HepG2 (cell line): ENCODE results near the gene CPXM1. TPM values are rescaled to one million over a fixed set of nuclear protein-coding genes. Genes with fewer than 3 reads are reported as not detected.

Source experiments
- ATAC-seq: fragments of 200-7000 bp; cut with Tn5 transposase; 3 replicates; pipeline ENCODE4 v1.9.1; 2020; ENCODE audit warnings: mild to moderate bottlenecking, moderate library complexity
- BruUV-seq: library from RNA; stranded (reverse); fragments of 400-500 nt; replicated peaks from 2 replicates; lab custom pipeline; 2021; lab: Mats Ljungman, UMichigan
- CTCF ChIA-PET: fragments of 300-600 bp; formaldehyde crosslinking; extraction: SDS; loops from one replicate; lab custom pipeline; 2021; ENCODE audit warnings: low total read pairs, inconsistent platforms, low intra/inter-chr PET ratio; lab: Yijun Ruan, JAX
- POLR2A ChIA-PET: fragments of 350-600 bp; sonication (Branson Sonifier 250); formaldehyde crosslinking; loops from one replicate; lab custom pipeline; 2020; ENCODE audit warnings: antibody characterized with exemption, inconsistent platforms; lab: Yijun Ruan, JAX
- DNase-seq: peaks from one replicate; pipeline ENCODE4 v3.0.0-alpha.2; 2015; ENCODE audit warnings: low spot score
- FAIRE-seq: peaks from 3 replicates; lab custom pipeline; 2011; peaks lifted over from hg19 to GRCh38; lab: Jason Lieb, UNC
- H2AFZ ChIP-seq: one replicate; pipeline ENCODE4 v1.6.1; 2011; ENCODE audit warnings: low read length, inconsistent platforms
- H3K27ac ChIP-seq: fragments of 300-600 bp; 3 replicates; pipeline ENCODE4 v1.8.0; 2011; ENCODE audit warnings: mixed run types, mild to moderate bottlenecking, mixed read lengths, low read length, inconsistent platforms; ENCODE audit not compliant: insufficient read depth; ENCODE audit errors: extremely low read length
- H3K27me3 ChIP-seq, 2 experiments: fragments of 200-600 bp in 1 of 2; 2 replicates in 1 of 2; 3 replicates in 1 of 2; pipeline versions ENCODE4 v1.6.0 to v1.8.0; 2011; ENCODE audit warnings: low read length in 2 of 2, mild to moderate bottlenecking in 2 of 2, moderate library complexity in 2 of 2, inconsistent platforms in 1 of 2; ENCODE audit not compliant: insufficient read depth in 2 of 2, control insufficient read depth in 1 of 2
- H3K36me3 ChIP-seq, 2 experiments: fragments of 200-600 bp in 1 of 2; replicated peaks in 1 of 2; 2 replicates in 1 of 2; 3 replicates in 1 of 2; pipeline versions ENCODE4 v1.5.1 to v1.8.0; 2011; ENCODE audit warnings: low read length in 2 of 2, inconsistent platforms in 1 of 2; ENCODE audit not compliant: insufficient read depth in 2 of 2, control insufficient read depth in 1 of 2
- H3K4me1 ChIP-seq: 2 replicates; pipeline ENCODE4 v1.5.1; 2012; ENCODE audit warnings: low read length, inconsistent platforms; ENCODE audit not compliant: insufficient read depth
- H3K4me2 ChIP-seq: 2 replicates; pipeline ENCODE4 v1.6.0; 2011; ENCODE audit warnings: low read depth, low read length, inconsistent platforms
- H3K4me3 ChIP-seq, 3 experiments: fragments of 200-600 bp in 1 of 3; sonication (generic), shearing (Covaris generic) in 1 of 3; replicated peaks in 1 of 3; 2 replicates each; pipeline ENCODE4 v1.5.1; 2011 to 2016; ENCODE audit warnings: low read length in 3 of 3, inconsistent platforms in 2 of 3, low read depth in 2 of 3, mild to moderate bottlenecking in 2 of 3, control low read depth in 1 of 3, mixed read lengths in 1 of 3; ENCODE audit not compliant: insufficient read depth in 1 of 3
- H3K79me2 ChIP-seq: one replicate; pipeline ENCODE4 v1.6.1; 2011; ENCODE audit warnings: low read length, inconsistent platforms; ENCODE audit not compliant: insufficient read depth
- H3K9ac ChIP-seq: 2 replicates; pipeline ENCODE4 v1.6.0; 2011; ENCODE audit warnings: mild to moderate bottlenecking, low read depth, low read length, inconsistent platforms; ENCODE audit not compliant: insufficient read depth
- H3K9me3 ChIP-seq: 2 replicates; pipeline ENCODE4 v1.5.1; 2012; ENCODE audit warnings: mild to moderate bottlenecking, low read length
- H4K20me1 ChIP-seq: 2 replicates; pipeline ENCODE4 v1.6.0; 2011; ENCODE audit warnings: inconsistent platforms, mild to moderate bottlenecking, low read length, moderate library complexity; ENCODE audit not compliant: insufficient read depth
- CERS6 ChIP-seq: sonication (generic); formaldehyde crosslinking; IDR thresholded peaks from 2 replicates; pipeline ENCODE4 v1.5.0; 2020; ENCODE audit warnings: missing genetic modification reagents
- HCFC1 ChIP-seq: fragments of 150-350 bp; IDR thresholded peaks from 2 replicates; pipeline ENCODE4 v1.6.1; 2014; ENCODE audit warnings: low read depth, low read length
- NRL ChIP-seq: sonication (generic); formaldehyde crosslinking; IDR thresholded peaks from 2 replicates; pipeline ENCODE4 v1.5.0; 2020; ENCODE audit warnings: missing genetic modification reagents, mild to moderate bottlenecking, moderate library complexity, borderline replicate concordance
- REST ChIP-seq, 2 experiments: IDR thresholded peaks; 2 replicates each; pipeline ENCODE4 v1.6.1; 2011 to 2012; ENCODE audit warnings: low read length in 2 of 2, borderline replicate concordance in 1 of 2, low read depth in 1 of 2, mild to moderate bottlenecking in 1 of 2, moderate library complexity in 1 of 2
- ZBTB14 ChIP-seq: sonication (generic); formaldehyde crosslinking; IDR thresholded peaks from 2 replicates; pipeline ENCODE4 v1.4.0; 2020; ENCODE audit warnings: missing genetic modification reagents
- ZNF142 ChIP-seq: sonication (generic); formaldehyde crosslinking; IDR thresholded peaks from 2 replicates; pipeline ENCODE4 v1.4.0; 2020; ENCODE audit warnings: missing genetic modification reagents
- ZNF263 ChIP-seq: sonication (generic); formaldehyde crosslinking; IDR thresholded peaks from 2 replicates; pipeline ENCODE4 v1.4.0; 2020; ENCODE audit warnings: missing genetic modification reagents
- ZNF724P ChIP-seq: sonication (generic); formaldehyde crosslinking; IDR thresholded peaks from 2 replicates; pipeline ENCODE4 v1.8.0; 2022; ENCODE audit warnings: missing genetic modification reagents, borderline replicate concordance
- ZSCAN5A ChIP-seq: sonication (generic); formaldehyde crosslinking; IDR thresholded peaks from 2 replicates; pipeline ENCODE4 v1.8.0; 2022; ENCODE audit warnings: mild to moderate bottlenecking, missing genetic modification reagents, borderline replicate concordance
- WGBS: methylation state at CpG from one replicate; pipeline ENCODE4 v1.1.6; 2017; ENCODE audit warnings: low lambda C conversion rate; 5-methylcytosine and 5-hydroxymethylcytosine counted together
- in situ Hi-C: cut with HindIII; loops from 2 replicates; pipeline ENCODE4 v1.10.0; 2017; ENCODE audit warnings: low pct_unique_long_range_greater_than_20kb; ENCODE audit not compliant: extremely low pct_ligation_motif_present
- intact Hi-C: fragments of 100-400 bp; cut with micrococcal nuclease; formaldehyde crosslinking; loops from one replicate; pipeline ENCODE4 v1.10.0; 2022; ENCODE audit not compliant: unreplicated experiment
- polyA plus RNA-seq, 8 experiments: library from polyadenylated mRNA; depleted of rRNA in 3 of 8; stranded (reverse) in 7 of 8; unstranded in 1 of 8; fragments of >200 nt; fragmentation: Illumina TruSeq in 4 of 8; extraction: Trizol in 4 of 8; gene quantifications; 2 replicates each; pipeline versions ENCODE4 v1.2.1 to v1.2.3, GENCODE V29; 2011 to 2016; ENCODE audit warnings: low read depth in 4 of 8, missing spikeins in 1 of 8, mixed read lengths in 1 of 8; ENCODE audit not compliant: insufficient read depth in 1 of 8
- total RNA-seq, 5 experiments: library from RNA; depleted of rRNA; stranded (reverse); fragments of >200 nt; fragmentation: Illumina TruSeq; extraction: Trizol; gene quantifications; 2 replicates each; pipeline ENCODE4 v1.2.3, GENCODE V29; 2016; ENCODE audit warnings: low read depth in 1 of 5

CPXM1 gene
- total and polyA plus RNA-seq, 2 of the 13 experiments (the other 11 are each of a cell fraction or from before 2014, with no cell fraction given) = 0.07 TPM; not detected in 1

GRCh38 chr20:2798095-2798805 lies 2.2 kb downstream of the CPXM1 start:
- no peak overlapping the region for H3K4me2 ChIP-seq
- in situ Hi-C loops = no loop called here

More at GRCh38 chr20:2798095-2798805, 2.2 kb downstream of the CPXM1 start:
- ATAC-seq (no peak), DNase-seq (no peak), FAIRE-seq (no peak)
- Histone ChIP-seq H3K9ac (no peak overlapping the region), H3K4me3 (no peak overlapping the region), H3K79me2 (no peaks in the 10 kb centered on the region), H2AFZ (no peak overlapping the region), H3K27ac (no peak overlapping the region), H4K20me1 (no peaks in the 10 kb centered on the region), H3K36me3 (no peaks in the 10 kb centered on the region), H3K4me1 (peaks cover 10% of the 10 kb centered on the region), H3K27me3 (peaks cover 25 to 88% of the 10 kb centered on the region in 2 experiments), H3K9me3 (no peaks in the 10 kb centered on the region)
- intact Hi-C loops = no loop called here
- no TSS peak for BruUV-seq
- ChIA-PET CTCF (no interaction called here), POLR2A (no interaction called here)
- TF ChIP-seq ZNF142 (CRISPR knock-in tag) (no peak), NRL (CRISPR knock-in tag) (no peak), REST (IDR thresholded peaks at IDR 0.05; ENCODE audit: borderline replicate concordance in 1 of 2, low read depth in 1 of 2, low read length in 2 of 2) (no peak), ZSCAN5A (CRISPR knock-in tag) (no peak), ZBTB14 (CRISPR knock-in tag) (no peak), HCFC1 (no peak), CERS6 (no peak), ZNF263 (CRISPR knock-in tag) (no peak), ZNF724P (CRISPR knock-in tag) (no peak)
- WGBS = 63% methylated on average over 19 of the region's 19 CpGs
